Measurements from ENCODE around the gene NHEJ1. TPM values are rescaled to one million over a fixed set of nuclear protein-coding genes. Genes with fewer than 3 reads are reported as not detected.

Gene NHEJ1
- total RNA-seq, 1 experiment from 2014 or later, result 22.3 TPM

GRCh38 chr2:219172231-219173154, 11.9 kb upstream of the NHEJ1 start (continued):
- TF ChIP-seq AFF4 (CRISPR knock-in tag; IDR thresholded peaks at IDR 0.05; ENCODE audit: borderline replicate concordance) (no peak), MLX (CRISPR knock-in tag; IDR thresholded peaks at IDR 0.05) (no peak), SP1 (CRISPR knock-in tag; conservative IDR thresholded peaks at IDR 0.05) (no peak), FOXJ3 (CRISPR knock-in tag; IDR thresholded peaks at IDR 0.05; ENCODE audit: borderline replicate concordance) (no peak), ZMAT4 (CRISPR knock-in tag; IDR thresholded peaks at IDR 0.05) (no peak)

GRCh38 chr2:219171231-219171651, 10.6 kb upstream of the NHEJ1 start:
- Mint-ChIP-seq H3K4me1 (peaks cover 9% of the 10 kb centered on the region; the same call in 1 of the 2 replicates), H3K9me3 (no peaks in the 10 kb centered on the region), H3K27me3 (ENCODE audit: low read depth) (no peaks in the 10 kb centered on the region), H3K4me3 (no peak overlapping the region), H3K27ac (peak overlapping the region; percentile 88), H3K36me3 (peaks cover 7% of the 10 kb centered on the region; the same call in 1 of the 2 replicates)
- ChIA-PET CTCF (interaction anchor here (0.8 to 4.0 kb wide), 15 partner anchors 8 to 180 kb away, joined by 3 to 15 read pairs (median 4); partner anchors contain the start of genes GLB1L, STK16 and ZFAND2B), POLR2A (no interaction called here)
- ATAC-seq (peak; percentile 74), DNase-seq (ENCODE audit: low spot score) (peak; percentile 23)
- TF ChIP-seq CTCF (IDR thresholded peaks at IDR 0.05) (peak; percentile 46; the same call in 1 of the 2 replicates), NFATC4 (CRISPR knock-in tag; IDR thresholded peaks at IDR 0.05) (no peak)

- ChIA-PET POLR2A (no interaction called here), CTCF (interaction anchor here (1.6 to 4.0 kb wide), 4 partner anchors 37 to 168 kb away, joined by 3 to 15 read pairs (median 7); partner anchors contain the start of gene ZFAND2B)
- no peak for DNase-seq (ENCODE audit: low spot score)
- H3K9me3 Mint-ChIP-seq, result no peaks in the 10 kb centered on the region
- no peak within 1 kb of the TSS for H3K27ac Mint-ChIP-seq
- H3K4me1 Mint-ChIP-seq, result 0 out of 2 replicates have a peak, but pooled peaks cover 3% of the 10 kb centered on the region
- no peak for ATAC-seq
- peaks cover 7% of the 10 kb centered on the region; the same call in 1 of the 2 replicates for H3K36me3 Mint-ChIP-seq
- no peak within 1 kb of the TSS for H3K4me3 Mint-ChIP-seq
- no peaks in the 10 kb centered on the region for H3K27me3 Mint-ChIP-seq (ENCODE audit: low read depth)
- no peak for TF ChIP-seq GRHL2 (CRISPR knock-in tag; IDR thresholded peaks at IDR 0.05; ENCODE audit: insufficient replicate concordance, severe bottlenecking)
- TF ChIP-seq FOXJ3 (CRISPR knock-in tag; IDR thresholded peaks at IDR 0.05; ENCODE audit: borderline replicate concordance), result no peak
- no peak for TF ChIP-seq GABPB1 (CRISPR knock-in tag; IDR thresholded peaks at IDR 0.05)
- TF ChIP-seq ATF1 (CRISPR knock-in tag; IDR thresholded peaks at IDR 0.05), result no peak
- TF ChIP-seq TEAD4 (CRISPR knock-in tag; IDR thresholded peaks at IDR 0.05), result no peak
- no peak for TF ChIP-seq E2F1 (CRISPR knock-in tag; IDR thresholded peaks at IDR 0.05)
- TF ChIP-seq ERG (CRISPR knock-in tag; IDR thresholded peaks at IDR 0.05), result no peak
- TF ChIP-seq AR (CRISPR knock-in tag; IDR thresholded peaks at IDR 0.05), result no peak
- TF ChIP-seq KAT7 (CRISPR knock-in tag; IDR thresholded peaks at IDR 0.05; ENCODE audit: borderline replicate concordance), result no peak
- TF ChIP-seq USF2 (CRISPR knock-in tag; IDR thresholded peaks at IDR 0.05), result no peak
Observed at GRCh38 chr2:219169930-219170654, 9.5 kb upstream of the NHEJ1 start, which contains the start of gene SLC23A3. Gene SLC23A3, minus strand, starts transcription at chr2:219170029. Its CDS starts 45 bp downstream, at chr2:219169984.
